HG02642 (cell line): ENCODE results near the gene DENND5A.

ENCODE experiments used
- ATAC-seq: cut with Tn5 transposase; IDR thresholded peaks from one replicate; pipeline ENCODE4 v1.9.1; 2021; ENCODE audit warnings: mild to moderate bottlenecking; ENCODE audit not compliant: unreplicated experiment, poor library complexity

Gene DENND5A

GRCh38 chr11:9265211-9266131 lies at the start of gene DENND5A:
DENND5A (minus strand) TSS chr11:9265350; CDS start chr11:9265069, 281 bp downstream.
- ATAC-seq: peak; percentile 40

GRCh38 chr11:9314291-9315077 lies 49.3 kb upstream of the DENND5A start, which contains the start of gene TMEM41B:
TMEM41B (minus strand) TSS chr11:9314593; CDS start chr11:9314441, 152 bp downstream.
- peak; percentile 98 for ATAC-seq

- peak; percentile 12 for ATAC-seq
Measured at GRCh38 chr11:9313648-9314290, 48.6 kb upstream of the DENND5A start.

- ATAC-seq: no peak
Measured at GRCh38 chr11:9310485-9311090, 45.4 kb upstream of the DENND5A start.

- no peak for ATAC-seq
Measured at GRCh38 chr11:9304178-9304577, 39.0 kb upstream of the DENND5A start.

GRCh38 chr11:9302448-9302847 lies 37.3 kb upstream of the DENND5A start:
- ATAC-seq: no peak

GRCh38 chr11:9301720-9302119 lies 36.6 kb upstream of the DENND5A start:
- no peak for ATAC-seq

- ATAC-seq: no peak
Measured at GRCh38 chr11:9293646-9294045, 28.5 kb upstream of the DENND5A start.

GRCh38 chr11:9285850-9286587 lies 20.9 kb upstream of the DENND5A start:
- no peak for ATAC-seq

- ATAC-seq: peak; percentile 90
Measured at GRCh38 chr11:9280655-9281301, 15.6 kb upstream of the DENND5A start.

- no peak for ATAC-seq
Measured at GRCh38 chr11:9277176-9277575, 12.0 kb upstream of the DENND5A start.

GRCh38 chr11:9276571-9276970 lies 11.4 kb upstream of the DENND5A start:
- ATAC-seq: no peak

- ATAC-seq: no peak
Measured at GRCh38 chr11:9274499-9275258, 9.5 kb upstream of the DENND5A start.

- no peak for ATAC-seq
Measured at GRCh38 chr11:9273376-9274336, 8.5 kb upstream of the DENND5A start.

GRCh38 chr11:9269492-9270013 lies 4.4 kb upstream of the DENND5A start:
- ATAC-seq: no peak

- ATAC-seq: no peak
Measured at GRCh38 chr11:9267680-9268079, 2.5 kb upstream of the DENND5A start.

- ATAC-seq: no peak
Measured at GRCh38 chr11:9266926-9267325, 1.8 kb upstream of the DENND5A start.
